Fibroblast of lung (primary cell): Measurements from ENCODE around the gene THRAP3. TPM values are rescaled to one million over a fixed set of nuclear protein-coding genes. Genes with fewer than 3 reads are reported as not detected.

ENCODE experiments used
- DNase-seq, 2 donors: peaks; one replicate each; pipeline versions ENCODE4 v3.0.0 to v3.0.0-alpha.2; 2010; ENCODE audit warnings: low read depth in 2 of 2
- H2AFZ ChIP-seq: 2 replicates; pipeline ENCODE4 v1.5.1; 2012; ENCODE audit warnings: low read length, control low read depth, inconsistent platforms
- H3K27ac ChIP-seq: 2 replicates; pipeline ENCODE4 v1.5.1; 2011; ENCODE audit warnings: low read length, control low read depth; ENCODE audit not compliant: insufficient read depth
- H3K27me3 ChIP-seq: 2 replicates; pipeline ENCODE4 v1.5.1; 2011; ENCODE audit warnings: mild to moderate bottlenecking, low read length; ENCODE audit not compliant: control insufficient read depth, insufficient read depth
- H3K36me3 ChIP-seq: 2 replicates; pipeline ENCODE4 v1.5.1; 2011; ENCODE audit warnings: low read length; ENCODE audit not compliant: control insufficient read depth, insufficient read depth
- H3K4me1 ChIP-seq: 2 replicates; pipeline ENCODE4 v1.5.1; 2011; ENCODE audit warnings: low read length; ENCODE audit not compliant: control insufficient read depth, insufficient read depth; ENCODE audit errors: extremely low read depth
- H3K4me2 ChIP-seq: 2 replicates; pipeline ENCODE4 v1.5.1; 2011; ENCODE audit warnings: low read length, control low read depth; ENCODE audit not compliant: insufficient read depth; ENCODE audit errors: extremely low read depth
- H3K4me3 ChIP-seq, 4 experiments: fragments of 200-600 bp in 1 of 4; sonication (generic) in 1 of 4; replicated peaks in 1 of 4; 2 replicates each; pipeline ENCODE4 v1.5.1; 2011 to 2016; ENCODE audit warnings: low read length in 4 of 4, low read depth in 3 of 4, mild to moderate bottlenecking in 3 of 4, control low read depth in 2 of 4, inconsistent platforms in 1 of 4, mixed read lengths in 1 of 4; ENCODE audit not compliant: insufficient read depth in 1 of 4; ENCODE audit errors: control extremely low read depth in 1 of 4
- H3K79me2 ChIP-seq: 2 replicates; pipeline ENCODE4 v1.5.1; 2012; ENCODE audit warnings: mild to moderate bottlenecking, low read length, inconsistent platforms; ENCODE audit not compliant: control insufficient read depth, insufficient read depth
- H3K9ac ChIP-seq: 2 replicates; pipeline ENCODE4 v1.5.1; 2011; ENCODE audit warnings: mild to moderate bottlenecking, low read length, control low read depth; ENCODE audit not compliant: insufficient read depth
- H3K9me3 ChIP-seq: 2 replicates; pipeline ENCODE4 v1.5.1; 2012; ENCODE audit warnings: low read depth, low read length; ENCODE audit not compliant: control insufficient read depth, insufficient read depth
- H4K20me1 ChIP-seq: 2 replicates; pipeline ENCODE4 v1.5.1; 2011; ENCODE audit warnings: low read length; ENCODE audit not compliant: control insufficient read depth, insufficient read depth; ENCODE audit errors: extremely low read depth
- CTCF ChIP-seq, 2 donors: IDR thresholded peaks in 1 of 2; conservative IDR thresholded peaks in 1 of 2; 1 replicate in 1 of 2; 2 replicates in 1 of 2; pipeline ENCODE4 v1.5.1; 2011 to 2012; ENCODE audit warnings: low read length in 2 of 2, control low read depth in 1 of 2, inconsistent platforms in 1 of 2, low read depth in 1 of 2, mild to moderate bottlenecking in 1 of 2
- EZH2 ChIP-seq: IDR thresholded peaks from 2 replicates; pipeline ENCODE4 v1.5.1; 2012; ENCODE audit warnings: low read length, control low read depth, mild to moderate bottlenecking; ENCODE audit errors: missing control alignments
- polyA plus RNA-seq, 2 donors: library from polyadenylated mRNA; depleted of rRNA in 1 of 2; stranded (reverse) in 1 of 2; unstranded in 1 of 2; fragments of >200 nt; gene quantifications; 2 replicates each; pipeline ENCODE4 v1.2.1, GENCODE V29; 2011 to 2012; ENCODE audit warnings: missing spikeins in 1 of 2
- total RNA-seq: library from RNA; depleted of rRNA; stranded (reverse); fragments of >200 nt; gene quantifications from 2 replicates; pipeline ENCODE4 v1.2.1, GENCODE V29; 2014

THRAP3 gene
- total and polyA plus RNA-seq, 2 donors (not counting 1 experiment from before 2014, with no cell fraction given) = 92.5 to 97.5 TPM

GRCh38 chr1:36178471-36179219 is 45.6 kb upstream of the THRAP3 start:
- Histone ChIP-seq H3K4me2 (no peak overlapping the region), H3K27me3 (no peaks in the 10 kb centered on the region), H3K36me3 (peaks cover 50% of the 10 kb centered on the region), H3K9me3 (no peaks in the 10 kb centered on the region), H3K27ac (no peak overlapping the region), H3K9ac (no peak overlapping the region), H3K4me1 (no peaks in the 10 kb centered on the region), H2AFZ (no peak overlapping the region), H4K20me1 (no peaks in the 10 kb centered on the region), H3K4me3 (no peak overlapping the region), H3K79me2 (peaks cover 22% of the 10 kb centered on the region)
- DNase-seq = no peak
- no peak for TF ChIP-seq CTCF (conservative IDR thresholded peaks at IDR 0.05 in 1 of 2, IDR thresholded peaks at IDR 0.05 in 1 of 2; ENCODE audit: low read depth in 1 of 2, low read length in 2 of 2)

DNA sequence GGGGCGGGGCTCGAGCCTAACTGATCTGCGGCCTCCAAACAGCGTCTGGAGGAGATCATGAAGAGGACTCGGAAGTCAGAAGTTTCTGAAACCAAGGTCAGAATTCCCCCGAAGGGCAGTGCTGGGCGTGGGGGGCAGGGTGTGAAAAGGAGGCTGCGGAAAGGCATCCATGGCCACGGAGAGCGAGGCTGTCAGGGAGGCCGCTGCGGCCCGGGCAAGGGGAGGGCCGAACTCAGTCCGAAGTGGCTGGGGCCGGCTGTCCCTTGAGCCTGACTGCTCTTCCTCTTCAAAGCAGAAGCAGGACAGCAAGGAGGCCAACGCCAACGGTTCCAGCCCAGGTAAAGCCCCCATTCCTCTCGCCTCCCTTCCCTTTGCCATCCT is 45.0 kb upstream of the THRAP3 start:
- no peak for TF ChIP-seq CTCF (conservative IDR thresholded peaks at IDR 0.05 in 1 of 2, IDR thresholded peaks at IDR 0.05 in 1 of 2; ENCODE audit: low read depth in 1 of 2, low read length in 2 of 2)
- TF ChIP-seq EZH2 = no peak
- DNase-seq = no peak
- Histone ChIP-seq H4K20me1 (no peaks in the 10 kb centered on the region), H3K27me3 (no peaks in the 10 kb centered on the region), H3K36me3 (peaks cover 45% of the 10 kb centered on the region), H3K9ac (no peak overlapping the region), H2AFZ (no peak overlapping the region), H3K79me2 (peaks cover 17% of the 10 kb centered on the region), H3K9me3 (no peaks in the 10 kb centered on the region), H3K4me2 (no peak overlapping the region), H3K4me1 (no peaks in the 10 kb centered on the region), H3K27ac (no peak overlapping the region), H3K4me3 (no peak overlapping the region)

GRCh38 chr1:36182734-36183133 is 41.5 kb upstream of the THRAP3 start:
- TF ChIP-seq CTCF (conservative IDR thresholded peaks at IDR 0.05 in 1 of 2, IDR thresholded peaks at IDR 0.05 in 1 of 2; ENCODE audit: low read depth in 1 of 2, low read length in 2 of 2) (no peak), EZH2 (no peak)
- H2AFZ ChIP-seq = no peak overlapping the region
- H3K36me3 ChIP-seq = peaks cover 20% of the 10 kb centered on the region
- no peaks in the 10 kb centered on the region for H3K79me2 ChIP-seq
- H3K4me2 ChIP-seq = no peak overlapping the region
- H4K20me1 ChIP-seq = no peaks in the 10 kb centered on the region
- H3K27me3 ChIP-seq = no peaks in the 10 kb centered on the region
- no peak for DNase-seq
- no peak overlapping the region for H3K27ac ChIP-seq
- H3K4me1 ChIP-seq = no peaks in the 10 kb centered on the region
- H3K9me3 ChIP-seq = no peaks in the 10 kb centered on the region
- no peak overlapping the region for H3K9ac ChIP-seq
- H3K4me3 ChIP-seq = no peak overlapping the region
